ENCODE results near the gene C3orf52. TPM values are rescaled to one million over a fixed set of nuclear protein-coding genes. Genes with fewer than 3 reads are reported as not detected.

Gene C3orf52
- total and polyA plus RNA-seq, 2 experiments from 2014 or later, result 8.1 to 16.6 TPM

DNA sequence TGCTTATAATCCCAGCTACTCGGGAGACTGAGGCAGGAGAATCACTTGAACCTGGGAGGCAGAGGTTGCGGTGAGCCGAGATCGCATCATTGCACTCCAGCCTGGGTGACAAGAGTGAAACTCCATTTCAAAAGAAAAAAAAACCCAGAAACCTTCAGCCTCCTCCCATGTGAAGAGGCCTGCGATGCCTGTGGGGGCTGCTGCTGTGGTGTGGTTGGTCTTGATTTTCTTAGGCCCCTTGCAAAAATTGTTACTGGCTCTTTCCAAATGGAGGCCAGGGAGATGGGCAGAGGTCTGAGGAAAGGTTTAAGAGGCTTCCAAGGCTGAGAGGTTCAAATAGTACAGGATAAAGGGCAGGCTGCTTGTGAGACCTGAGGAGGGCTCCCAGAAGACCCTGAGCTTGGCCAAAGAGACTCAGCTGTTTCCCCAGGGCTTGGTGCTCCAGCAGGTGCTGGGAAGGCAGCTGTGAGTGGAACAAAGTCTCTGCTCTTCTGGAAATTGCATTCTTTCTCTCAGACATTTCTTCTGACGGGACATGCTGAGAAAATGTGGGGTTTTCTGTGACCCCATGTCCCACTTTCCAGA lies 28.5 kb downstream of the C3orf52 start (continued):
- TF ChIP-seq, protein P1, sequence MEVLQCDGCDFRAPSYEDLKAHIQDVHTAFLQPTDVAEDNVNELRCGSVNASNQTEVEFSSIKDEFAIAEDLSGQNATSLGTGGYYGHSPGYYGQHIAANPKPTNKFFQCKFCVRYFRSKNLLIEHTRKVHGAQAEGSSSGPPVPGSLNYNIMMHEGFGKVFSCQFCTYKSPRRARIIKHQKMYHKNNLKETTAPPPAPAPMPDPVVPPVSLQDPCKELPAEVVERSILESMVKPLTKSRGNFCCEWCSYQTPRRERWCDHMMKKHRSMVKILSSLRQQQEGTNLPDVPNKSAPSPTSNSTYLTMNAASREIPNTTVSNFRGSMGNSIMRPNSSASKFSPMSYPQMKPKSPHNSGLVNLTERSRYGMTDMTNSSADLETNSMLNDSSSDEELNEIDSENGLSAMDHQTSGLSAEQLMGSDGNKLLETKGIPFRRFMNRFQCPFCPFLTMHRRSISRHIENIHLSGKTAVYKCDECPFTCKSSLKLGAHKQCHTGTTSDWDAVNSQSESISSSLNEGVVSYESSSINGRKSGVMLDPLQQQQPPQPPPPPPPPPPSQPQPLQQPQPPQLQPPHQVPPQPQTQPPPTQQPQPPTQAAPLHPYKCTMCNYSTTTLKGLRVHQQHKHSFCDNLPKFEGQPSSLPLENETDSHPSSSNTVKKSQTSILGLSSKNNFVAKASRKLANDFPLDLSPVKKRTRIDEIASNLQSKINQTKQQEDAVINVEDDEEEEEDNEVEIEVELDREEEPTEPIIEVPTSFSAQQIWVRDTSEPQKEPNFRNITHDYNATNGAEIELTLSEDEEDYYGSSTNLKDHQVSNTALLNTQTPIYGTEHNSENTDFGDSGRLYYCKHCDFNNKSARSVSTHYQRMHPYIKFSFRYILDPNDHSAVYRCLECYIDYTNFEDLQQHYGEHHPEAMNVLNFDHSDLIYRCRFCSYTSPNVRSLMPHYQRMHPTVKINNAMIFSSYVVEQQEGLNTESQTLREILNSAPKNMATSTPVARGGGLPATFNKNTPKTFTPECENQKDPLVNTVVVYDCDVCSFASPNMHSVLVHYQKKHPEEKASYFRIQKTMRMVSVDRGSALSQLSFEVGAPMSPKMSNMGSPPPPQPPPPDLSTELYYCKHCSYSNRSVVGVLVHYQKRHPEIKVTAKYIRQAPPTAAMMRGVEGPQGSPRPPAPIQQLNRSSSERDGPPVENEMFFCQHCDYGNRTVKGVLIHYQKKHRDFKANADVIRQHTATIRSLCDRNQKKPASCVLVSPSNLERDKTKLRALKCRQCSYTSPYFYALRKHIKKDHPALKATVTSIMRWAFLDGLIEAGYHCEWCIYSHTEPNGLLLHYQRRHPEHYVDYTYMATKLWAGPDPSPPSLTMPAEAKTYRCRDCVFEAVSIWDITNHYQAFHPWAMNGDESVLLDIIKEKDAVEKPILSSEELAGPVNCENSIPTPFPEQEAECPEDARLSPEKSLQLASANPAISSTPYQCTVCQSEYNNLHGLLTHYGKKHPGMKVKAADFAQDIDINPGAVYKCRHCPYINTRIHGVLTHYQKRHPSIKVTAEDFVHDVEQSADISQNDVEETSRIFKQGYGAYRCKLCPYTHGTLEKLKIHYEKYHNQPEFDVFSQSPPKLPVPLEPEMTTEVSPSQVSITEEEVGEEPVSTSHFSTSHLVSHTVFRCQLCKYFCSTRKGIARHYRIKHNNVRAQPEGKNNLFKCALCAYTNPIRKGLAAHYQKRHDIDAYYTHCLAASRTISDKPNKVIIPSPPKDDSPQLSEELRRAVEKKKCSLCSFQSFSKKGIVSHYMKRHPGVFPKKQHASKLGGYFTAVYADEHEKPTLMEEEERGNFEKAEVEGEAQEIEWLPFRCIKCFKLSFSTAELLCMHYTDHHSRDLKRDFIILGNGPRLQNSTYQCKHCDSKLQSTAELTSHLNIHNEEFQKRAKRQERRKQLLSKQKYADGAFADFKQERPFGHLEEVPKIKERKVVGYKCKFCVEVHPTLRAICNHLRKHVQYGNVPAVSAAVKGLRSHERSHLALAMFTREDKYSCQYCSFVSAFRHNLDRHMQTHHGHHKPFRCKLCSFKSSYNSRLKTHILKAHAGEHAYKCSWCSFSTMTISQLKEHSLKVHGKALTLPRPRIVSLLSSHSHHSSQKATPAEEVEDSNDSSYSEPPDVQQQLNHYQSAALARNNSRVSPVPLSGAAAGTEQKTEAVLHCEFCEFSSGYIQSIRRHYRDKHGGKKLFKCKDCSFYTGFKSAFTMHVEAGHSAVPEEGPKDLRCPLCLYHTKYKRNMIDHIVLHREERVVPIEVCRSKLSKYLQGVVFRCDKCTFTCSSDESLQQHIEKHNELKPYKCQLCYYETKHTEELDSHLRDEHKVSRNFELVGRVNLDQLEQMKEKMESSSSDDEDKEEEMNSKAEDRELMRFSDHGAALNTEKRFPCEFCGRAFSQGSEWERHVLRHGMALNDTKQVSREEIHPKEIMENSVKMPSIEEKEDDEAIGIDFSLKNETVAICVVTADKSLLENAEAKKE (CRISPR knock-in tag; IDR thresholded peaks at IDR 0.05), result no peak
- TF ChIP-seq STAT1 (IDR thresholded peaks at IDR 0.05; ENCODE audit: unreplicated experiment), result no peak

DNA sequence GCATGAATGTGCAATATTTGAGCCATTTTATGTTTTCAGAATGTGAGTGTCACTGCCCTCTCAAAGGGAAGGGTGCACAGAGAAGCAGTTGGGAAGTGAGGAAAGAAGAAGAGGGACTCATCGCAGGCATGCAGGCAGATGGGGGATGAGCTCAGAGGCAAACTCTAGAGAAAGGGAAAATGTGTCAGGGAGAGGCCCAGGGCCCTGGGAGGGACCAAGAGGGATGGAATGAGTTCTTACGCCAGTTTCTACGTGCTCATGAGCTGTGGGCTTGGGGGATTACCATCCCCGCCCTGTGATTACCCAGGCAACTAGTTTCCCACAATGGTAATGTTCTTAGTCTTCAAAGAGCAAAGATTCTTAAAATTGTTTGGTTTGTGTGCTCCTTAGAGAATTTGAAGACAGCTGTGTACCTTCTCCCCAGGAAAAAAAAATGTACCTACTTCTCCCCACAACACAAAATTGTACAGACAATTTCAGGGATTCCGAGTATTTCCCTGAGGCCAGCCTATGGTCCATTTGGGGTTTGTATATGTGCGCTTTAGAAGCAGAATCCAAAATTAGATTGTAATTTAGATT lies 29.1 kb downstream of the C3orf52 start:
- H3K4me1 ChIP-seq (ENCODE audit: insufficient read depth), result peaks cover 16% of the 10 kb centered on the region
- no peaks in the 10 kb centered on the region for H3K9me2 ChIP-seq (ENCODE audit: insufficient read depth)
- no peaks in the 10 kb centered on the region; the same call in 1 of the 2 replicates for H3K36me3 ChIP-seq (ENCODE audit: insufficient read depth)
- peaks cover 2% of the 10 kb centered on the region for H3K27me3 Mint-ChIP-seq (ENCODE audit: insufficient read depth, low read depth, poor library complexity)
- no peaks in the 10 kb centered on the region for H4K20me1 ChIP-seq (replicated peaks; ENCODE audit: insufficient read depth)
- no peak overlapping the region for H2AFZ ChIP-seq
- no peaks in the 10 kb centered on the region for H3K79me2 ChIP-seq (replicated peaks; ENCODE audit: insufficient read depth)
- no peak overlapping the region for H3K4me3 ChIP-seq
- H3K27ac ChIP-seq (ENCODE audit: low read depth), result no peak overlapping the region
- no peaks in the 10 kb centered on the region for H3K27me3 ChIP-seq (ENCODE audit: insufficient read depth)
- no peak overlapping the region for H3K4me3 Mint-ChIP-seq
- H3F3A ChIP-seq (replicated peaks; ENCODE audit: low read depth), result 0 out of 2 replicates have a peak, but pooled peaks cover 4% of the 10 kb centered on the region
- H3K27ac Mint-ChIP-seq, result no peak overlapping the region
- no peak overlapping the region for H3K4me2 ChIP-seq
- peaks cover 11% of the 10 kb centered on the region; the same call in 2 of the 3 replicates for H3K36me3 Mint-ChIP-seq (ENCODE audit: low read depth)
- no peak for ATAC-seq
- H3K9me3 Mint-ChIP-seq, result no peaks in the 10 kb centered on the region; the same call in 2 of the 3 replicates
- H3K4me1 Mint-ChIP-seq, result peaks cover 15% of the 10 kb centered on the region
- no peak for DNase-seq (ENCODE audit: low spot score)
- no peak for TF ChIP-seq NANOG (IDR thresholded peaks at IDR 0.05; ENCODE audit: borderline replicate concordance)
- TF ChIP-seq, protein P1 (CRISPR knock-in tag; IDR thresholded peaks at IDR 0.05), result no peak
- TF ChIP-seq, protein P2, sequence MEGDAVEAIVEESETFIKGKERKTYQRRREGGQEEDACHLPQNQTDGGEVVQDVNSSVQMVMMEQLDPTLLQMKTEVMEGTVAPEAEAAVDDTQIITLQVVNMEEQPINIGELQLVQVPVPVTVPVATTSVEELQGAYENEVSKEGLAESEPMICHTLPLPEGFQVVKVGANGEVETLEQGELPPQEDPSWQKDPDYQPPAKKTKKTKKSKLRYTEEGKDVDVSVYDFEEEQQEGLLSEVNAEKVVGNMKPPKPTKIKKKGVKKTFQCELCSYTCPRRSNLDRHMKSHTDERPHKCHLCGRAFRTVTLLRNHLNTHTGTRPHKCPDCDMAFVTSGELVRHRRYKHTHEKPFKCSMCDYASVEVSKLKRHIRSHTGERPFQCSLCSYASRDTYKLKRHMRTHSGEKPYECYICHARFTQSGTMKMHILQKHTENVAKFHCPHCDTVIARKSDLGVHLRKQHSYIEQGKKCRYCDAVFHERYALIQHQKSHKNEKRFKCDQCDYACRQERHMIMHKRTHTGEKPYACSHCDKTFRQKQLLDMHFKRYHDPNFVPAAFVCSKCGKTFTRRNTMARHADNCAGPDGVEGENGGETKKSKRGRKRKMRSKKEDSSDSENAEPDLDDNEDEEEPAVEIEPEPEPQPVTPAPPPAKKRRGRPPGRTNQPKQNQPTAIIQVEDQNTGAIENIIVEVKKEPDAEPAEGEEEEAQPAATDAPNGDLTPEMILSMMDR (conservative IDR thresholded peaks at IDR 0.05; ENCODE audit: low read depth in 2 of 2), result no peak
- TF ChIP-seq EZH2phosphoT487 (IDR thresholded peaks at IDR 0.05; ENCODE audit: unreplicated experiment), result no peak
- TF ChIP-seq JUNB (IDR thresholded peaks at IDR 0.05; ENCODE audit: unreplicated experiment), result no peak

Data from GM23338 (cell line).